Tongue (tissue), 2 donors: ENCODE data around the gene OVAAL. TPM values are rescaled to one million over a fixed set of nuclear protein-coding genes. Genes with fewer than 3 reads are reported as not detected.

Experiments
- DNase-seq: peaks from one replicate; pipeline ENCODE4 v3.0.0-alpha.2; 2015
- total RNA-seq: library from RNA; depleted of rRNA; stranded (reverse); fragments of >200 nt; gene quantifications from one replicate; pipeline ENCODE4 v1.2.3, GENCODE V29; 2014

OVAAL gene
- total RNA-seq, 1 donor from 2014 or later: not detected

- DNase-seq: no peak
Observed at GRCh38 chr1:180571060-180571831, 12.5 kb downstream of the OVAAL start.

GRCh38 chr1:180571832-180572636, 13.3 kb downstream of the OVAAL start:
- DNase-seq: no peak

GRCh38 chr1:180572760-180573159, 14.0 kb downstream of the OVAAL start:
- DNase-seq: no peak

- DNase-seq: no peak
Observed at GRCh38 chr1:180574031-180574713, 15.4 kb downstream of the OVAAL start.

- DNase-seq: no peak
Observed at GRCh38 chr1:180577361-180577760, 18.6 kb downstream of the OVAAL start.

- DNase-seq: no peak
Observed at GRCh38 chr1:180579961-180580611, 21.3 kb downstream of the OVAAL start.

- no peak for DNase-seq
Observed at GRCh38 chr1:180581635-180582039, 22.9 kb downstream of the OVAAL start.

- DNase-seq: no peak
Observed at GRCh38 chr1:180584869-180585268, 26.1 kb downstream of the OVAAL start.

GRCh38 chr1:180585994-180586359, 27.2 kb downstream of the OVAAL start:
- no peak for DNase-seq

GRCh38 chr1:180586671-180587155, 27.9 kb downstream of the OVAAL start:
- DNase-seq: no peak

GRCh38 chr1:180588121-180588520, 29.4 kb downstream of the OVAAL start:
- no peak for DNase-seq

GRCh38 chr1:180590889-180591288, 32.1 kb downstream of the OVAAL start:
- no peak for DNase-seq

GRCh38 chr1:180593382-180593781, 34.6 kb downstream of the OVAAL start:
- DNase-seq: no peak

- DNase-seq: no peak
Observed at GRCh38 chr1:180594723-180595122, 36.0 kb downstream of the OVAAL start.

GRCh38 chr1:180595966-180596365, 37.2 kb downstream of the OVAAL start:
- DNase-seq: no peak

- DNase-seq: no peak
Observed at GRCh38 chr1:180597520-180597919, 38.8 kb downstream of the OVAAL start.

GRCh38 chr1:180598333-180598974, 39.7 kb downstream of the OVAAL start:
- no peak for DNase-seq

- DNase-seq: no peak
Observed at GRCh38 chr1:180600343-180600742, 41.6 kb downstream of the OVAAL start.

GRCh38 chr1:180601512-180601911, 42.7 kb downstream of the OVAAL start:
- DNase-seq: no peak

GRCh38 chr1:180603223-180603849, 44.6 kb downstream of the OVAAL start:
- no peak for DNase-seq

GRCh38 chr1:180603850-180604226, 45.1 kb downstream of the OVAAL start:
- DNase-seq: no peak
